Lower leg skin (tissue), 3 donors: Measurements from ENCODE around the gene NPLOC4.

Experiments used
- POLR2A ChIP-seq, 2 donors: fragments of 450-650 bp; IDR thresholded peaks; one replicate each; pipeline ENCODE4 v1.6.1; 2016 to 2017; ENCODE audit warnings: antibody characterized with exemption in 2 of 2, mild to moderate bottlenecking in 1 of 2, moderate library complexity in 1 of 2
- TF ChIP-seq, protein P1 (sequence below), 3 donors: fragments of 450-650 bp; IDR thresholded peaks; one replicate each; pipeline ENCODE4 v1.5.1; 2016; ENCODE audit warnings: antibody characterized with exemption in 3 of 3, mild to moderate bottlenecking in 3 of 3, moderate library complexity in 2 of 3

DNA sequence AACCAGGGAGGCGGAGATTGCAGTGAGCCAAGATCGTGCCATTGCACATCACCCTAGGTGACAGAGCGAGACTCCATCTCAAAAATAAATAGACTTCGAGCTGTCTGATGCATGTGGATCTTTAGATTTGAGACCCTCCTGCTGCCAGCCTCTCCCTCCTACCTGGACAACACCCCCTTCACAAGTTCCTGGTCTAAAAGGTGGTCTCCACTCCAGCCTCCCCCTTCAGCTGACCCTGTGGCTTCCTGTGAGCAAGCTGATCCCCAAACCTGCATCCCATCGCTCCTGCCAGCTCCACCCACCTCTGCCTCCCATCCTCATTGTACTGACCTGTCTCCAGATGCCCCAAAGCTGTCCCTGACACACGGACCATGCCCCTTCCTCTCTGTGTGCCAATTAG is 57.6 kb downstream of the NPLOC4 start:
- TF ChIP-seq, protein P1, sequence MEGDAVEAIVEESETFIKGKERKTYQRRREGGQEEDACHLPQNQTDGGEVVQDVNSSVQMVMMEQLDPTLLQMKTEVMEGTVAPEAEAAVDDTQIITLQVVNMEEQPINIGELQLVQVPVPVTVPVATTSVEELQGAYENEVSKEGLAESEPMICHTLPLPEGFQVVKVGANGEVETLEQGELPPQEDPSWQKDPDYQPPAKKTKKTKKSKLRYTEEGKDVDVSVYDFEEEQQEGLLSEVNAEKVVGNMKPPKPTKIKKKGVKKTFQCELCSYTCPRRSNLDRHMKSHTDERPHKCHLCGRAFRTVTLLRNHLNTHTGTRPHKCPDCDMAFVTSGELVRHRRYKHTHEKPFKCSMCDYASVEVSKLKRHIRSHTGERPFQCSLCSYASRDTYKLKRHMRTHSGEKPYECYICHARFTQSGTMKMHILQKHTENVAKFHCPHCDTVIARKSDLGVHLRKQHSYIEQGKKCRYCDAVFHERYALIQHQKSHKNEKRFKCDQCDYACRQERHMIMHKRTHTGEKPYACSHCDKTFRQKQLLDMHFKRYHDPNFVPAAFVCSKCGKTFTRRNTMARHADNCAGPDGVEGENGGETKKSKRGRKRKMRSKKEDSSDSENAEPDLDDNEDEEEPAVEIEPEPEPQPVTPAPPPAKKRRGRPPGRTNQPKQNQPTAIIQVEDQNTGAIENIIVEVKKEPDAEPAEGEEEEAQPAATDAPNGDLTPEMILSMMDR (IDR thresholded peaks at IDR 0.05), result no peak
- no peak for TF ChIP-seq POLR2A (IDR thresholded peaks at IDR 0.05)
